HepG2 (cell line): Measurements from ENCODE around the gene MEPE. TPM values are rescaled to one million over a fixed set of nuclear protein-coding genes. Genes with fewer than 3 reads are reported as not detected.

ENCODE experiments used
- ATAC-seq: fragments of 200-7000 bp; cut with Tn5 transposase; 3 replicates; pipeline ENCODE4 v1.9.1; 2020; ENCODE audit warnings: mild to moderate bottlenecking, moderate library complexity
- BruUV-seq: library from RNA; stranded (reverse); fragments of 400-500 nt; replicated peaks from 2 replicates; lab custom pipeline; 2021; lab: Mats Ljungman, UMichigan
- CTCF ChIA-PET: fragments of 300-600 bp; formaldehyde crosslinking; extraction: SDS; loops from one replicate; lab custom pipeline; 2021; ENCODE audit warnings: low total read pairs, inconsistent platforms, low intra/inter-chr PET ratio; lab: Yijun Ruan, JAX
- POLR2A ChIA-PET: fragments of 350-600 bp; sonication (Branson Sonifier 250); formaldehyde crosslinking; loops from one replicate; lab custom pipeline; 2020; ENCODE audit warnings: antibody characterized with exemption, inconsistent platforms; lab: Yijun Ruan, JAX
- DNase-seq: peaks from one replicate; pipeline ENCODE4 v3.0.0-alpha.2; 2015; ENCODE audit warnings: low spot score
- FAIRE-seq: peaks from 3 replicates; lab custom pipeline; 2011; peaks lifted over from hg19 to GRCh38; lab: Jason Lieb, UNC
- H2AFZ ChIP-seq: one replicate; pipeline ENCODE4 v1.6.1; 2011; ENCODE audit warnings: low read length, inconsistent platforms
- H3K27ac ChIP-seq: fragments of 300-600 bp; 3 replicates; pipeline ENCODE4 v1.8.0; 2011; ENCODE audit warnings: mixed run types, mild to moderate bottlenecking, mixed read lengths, low read length, inconsistent platforms; ENCODE audit not compliant: insufficient read depth; ENCODE audit errors: extremely low read length
- H3K27me3 ChIP-seq, 2 experiments: fragments of 200-600 bp in 1 of 2; 2 replicates in 1 of 2; 3 replicates in 1 of 2; pipeline versions ENCODE4 v1.6.0 to v1.8.0; 2011; ENCODE audit warnings: low read length in 2 of 2, mild to moderate bottlenecking in 2 of 2, moderate library complexity in 2 of 2, inconsistent platforms in 1 of 2; ENCODE audit not compliant: insufficient read depth in 2 of 2, control insufficient read depth in 1 of 2
- H3K36me3 ChIP-seq, 2 experiments: fragments of 200-600 bp in 1 of 2; replicated peaks in 1 of 2; 2 replicates in 1 of 2; 3 replicates in 1 of 2; pipeline versions ENCODE4 v1.5.1 to v1.8.0; 2011; ENCODE audit warnings: low read length in 2 of 2, inconsistent platforms in 1 of 2; ENCODE audit not compliant: insufficient read depth in 2 of 2, control insufficient read depth in 1 of 2
- H3K4me1 ChIP-seq: 2 replicates; pipeline ENCODE4 v1.5.1; 2012; ENCODE audit warnings: low read length, inconsistent platforms; ENCODE audit not compliant: insufficient read depth
- H3K4me2 ChIP-seq: 2 replicates; pipeline ENCODE4 v1.6.0; 2011; ENCODE audit warnings: low read depth, low read length, inconsistent platforms
- H3K4me3 ChIP-seq, 3 experiments: fragments of 200-600 bp in 1 of 3; sonication (generic), shearing (Covaris generic) in 1 of 3; replicated peaks in 1 of 3; 2 replicates each; pipeline ENCODE4 v1.5.1; 2011 to 2016; ENCODE audit warnings: low read length in 3 of 3, inconsistent platforms in 2 of 3, low read depth in 2 of 3, mild to moderate bottlenecking in 2 of 3, control low read depth in 1 of 3, mixed read lengths in 1 of 3; ENCODE audit not compliant: insufficient read depth in 1 of 3
- H3K79me2 ChIP-seq: one replicate; pipeline ENCODE4 v1.6.1; 2011; ENCODE audit warnings: low read length, inconsistent platforms; ENCODE audit not compliant: insufficient read depth
- H3K9ac ChIP-seq: 2 replicates; pipeline ENCODE4 v1.6.0; 2011; ENCODE audit warnings: mild to moderate bottlenecking, low read depth, low read length, inconsistent platforms; ENCODE audit not compliant: insufficient read depth
- H3K9me3 ChIP-seq: 2 replicates; pipeline ENCODE4 v1.5.1; 2012; ENCODE audit warnings: mild to moderate bottlenecking, low read length
- H4K20me1 ChIP-seq: 2 replicates; pipeline ENCODE4 v1.6.0; 2011; ENCODE audit warnings: inconsistent platforms, mild to moderate bottlenecking, low read length, moderate library complexity; ENCODE audit not compliant: insufficient read depth
- ARNTL ChIP-seq: sonication (generic); formaldehyde crosslinking; IDR thresholded peaks from 2 replicates; pipeline ENCODE4 v1.4.0; 2020; ENCODE audit warnings: mild to moderate bottlenecking, missing genetic modification reagents
- ELF3 ChIP-seq: IDR thresholded peaks from 2 replicates; pipeline ENCODE4 v1.6.1; 2016; ENCODE audit warnings: missing genetic modification reagents, missing compliant biosample characterization
- ERF ChIP-seq: IDR thresholded peaks from 2 replicates; pipeline ENCODE4 v1.6.1; 2018; ENCODE audit warnings: missing biosample characterization, missing genetic modification reagents
- FLYWCH1 ChIP-seq: sonication (generic); formaldehyde crosslinking; IDR thresholded peaks from 2 replicates; pipeline ENCODE4 v1.8.1; 2023; ENCODE audit warnings: mild to moderate bottlenecking, missing genetic modification reagents
- FOSL2 ChIP-seq: sonication (generic); formaldehyde crosslinking; IDR thresholded peaks from 2 replicates; pipeline ENCODE4 v1.4.0; 2020; ENCODE audit warnings: missing genetic modification reagents
- GFI1 ChIP-seq: sonication (generic); formaldehyde crosslinking; IDR thresholded peaks from 2 replicates; pipeline ENCODE4 v1.5.0; 2020; ENCODE audit warnings: missing genetic modification reagents, mild to moderate bottlenecking, borderline replicate concordance
- HHEX ChIP-seq: IDR thresholded peaks from 2 replicates; pipeline ENCODE4 v1.6.1; 2016; ENCODE audit warnings: control low read depth
- HNRNPUL1 ChIP-seq: fragments of 200-400 bp; formaldehyde crosslinking; IDR thresholded peaks from 2 replicates; pipeline ENCODE4 v1.6.1; 2017; ENCODE audit warnings: low read depth, mild to moderate bottlenecking, low read length, moderate library complexity
- MIER2 ChIP-seq: IDR thresholded peaks from 2 replicates; pipeline ENCODE4 v1.6.1; 2016; ENCODE audit warnings: missing biosample characterization, missing genetic modification reagents
- NBN ChIP-seq: fragments of 450-650 bp; conservative IDR thresholded peaks from 2 replicates; pipeline ENCODE4 v1.6.1; 2017
- NFATC3 ChIP-seq: sonication (generic); formaldehyde crosslinking; IDR thresholded peaks from 2 replicates; pipeline ENCODE4 v1.5.1; 2020; ENCODE audit warnings: mild to moderate bottlenecking, missing genetic modification reagents
- RFXAP ChIP-seq: sonication (generic); formaldehyde crosslinking; IDR thresholded peaks from 2 replicates; pipeline ENCODE4 v1.4.0; 2020; ENCODE audit warnings: missing genetic modification reagents, borderline replicate concordance
- SIN3B ChIP-seq: fragments of 150-350 bp; IDR thresholded peaks from 2 replicates; pipeline ENCODE4 v1.6.1; 2014; ENCODE audit warnings: low read length
- TEF ChIP-seq: sonication (generic); formaldehyde crosslinking; IDR thresholded peaks from 2 replicates; pipeline ENCODE4 v1.5.0; 2020; ENCODE audit warnings: missing genetic modification reagents
- TFAP4 ChIP-seq: sonication (generic); IDR thresholded peaks from 2 replicates; pipeline ENCODE4 v1.6.1; 2016; ENCODE audit warnings: low read depth, borderline replicate concordance
- TRIM22 ChIP-seq: fragments of 450-650 bp; IDR thresholded peaks from 2 replicates; pipeline ENCODE4 v1.6.1; 2017
- ZNF263 ChIP-seq: sonication (generic); formaldehyde crosslinking; IDR thresholded peaks from 2 replicates; pipeline ENCODE4 v1.4.0; 2020; ENCODE audit warnings: missing genetic modification reagents
- WGBS: methylation state at CpG from one replicate; pipeline ENCODE4 v1.1.6; 2017; ENCODE audit warnings: low lambda C conversion rate; 5-methylcytosine and 5-hydroxymethylcytosine counted together
- in situ Hi-C: cut with HindIII; loops from 2 replicates; pipeline ENCODE4 v1.10.0; 2017; ENCODE audit warnings: low pct_unique_long_range_greater_than_20kb; ENCODE audit not compliant: extremely low pct_ligation_motif_present
- intact Hi-C: fragments of 100-400 bp; cut with micrococcal nuclease; formaldehyde crosslinking; loops from one replicate; pipeline ENCODE4 v1.10.0; 2022; ENCODE audit not compliant: unreplicated experiment
- polyA plus RNA-seq, 8 experiments: library from polyadenylated mRNA; depleted of rRNA in 3 of 8; stranded (reverse) in 7 of 8; unstranded in 1 of 8; fragments of >200 nt; fragmentation: Illumina TruSeq in 4 of 8; extraction: Trizol in 4 of 8; gene quantifications; 2 replicates each; pipeline versions ENCODE4 v1.2.1 to v1.2.3, GENCODE V29; 2011 to 2016; ENCODE audit warnings: low read depth in 4 of 8, missing spikeins in 1 of 8, mixed read lengths in 1 of 8; ENCODE audit not compliant: insufficient read depth in 1 of 8
- total RNA-seq, 5 experiments: library from RNA; depleted of rRNA; stranded (reverse); fragments of >200 nt; fragmentation: Illumina TruSeq; extraction: Trizol; gene quantifications; 2 replicates each; pipeline ENCODE4 v1.2.3, GENCODE V29; 2016; ENCODE audit warnings: low read depth in 1 of 5

The MEPE gene
- total and polyA plus RNA-seq, 2 of the 13 experiments (the other 11 are each of a cell fraction or from before 2014, with no cell fraction given): 0.04 TPM; not detected in 1

DNA sequence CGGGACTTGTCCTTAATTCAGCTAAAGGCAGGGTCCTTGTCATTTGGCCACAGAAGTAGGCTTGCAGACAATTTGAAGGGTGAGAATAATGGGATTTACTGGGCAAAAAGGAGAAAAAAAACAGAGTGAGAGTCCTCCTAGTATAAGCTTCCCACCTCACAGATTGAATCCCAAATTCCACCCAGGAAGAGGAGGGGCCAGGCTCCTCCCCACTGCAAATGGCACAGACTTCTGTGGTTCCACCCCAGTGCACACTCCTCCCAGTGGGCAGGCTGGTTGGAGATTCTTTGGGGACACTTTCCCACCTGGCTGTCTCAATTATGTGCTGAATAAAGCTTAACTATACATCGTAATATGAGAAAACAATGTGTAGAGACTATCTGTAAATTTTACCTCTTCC lies 31.6 kb downstream of the MEPE start:
- no peak for FAIRE-seq
- no TSS peak for BruUV-seq
- TF ChIP-seq RFXAP (CRISPR knock-in tag) (no peak), ZNF263 (CRISPR knock-in tag) (peak; percentile 77)
- TF ChIP-seq, all 625 proteins: peak for 1
- H2AFZ ChIP-seq: no peak overlapping the region
- in situ Hi-C loops (no loop called here), intact Hi-C loops (no loop called here)
- H3K27ac ChIP-seq: peak overlapping the region; percentile 90
- no peaks in the 10 kb centered on the region for H4K20me1 ChIP-seq
- H3K9me3 ChIP-seq: no peaks in the 10 kb centered on the region
- H3K9ac ChIP-seq: no peak overlapping the region
- H3K79me2 ChIP-seq: no peaks in the 10 kb centered on the region
- ChIA-PET POLR2A (interaction anchor here (1.4 to 3.3 kb wide), 2 partner anchors 47 to 110 kb away, joined by 3 to 23 read pairs; no protein-coding TSS in a partner anchor), CTCF (no interaction called here)
- DNase-seq (no peak), ATAC-seq (no peak)
- no peaks in the 10 kb centered on the region for H3K36me3 ChIP-seq
- 100% methylated on average over 2 of the region's 2 CpGs for WGBS
- H3K4me3 ChIP-seq: no peak overlapping the region
- no peak overlapping the region for H3K4me2 ChIP-seq
- H3K4me1 ChIP-seq: peaks cover 90% of the 10 kb centered on the region
- H3K27me3 ChIP-seq: no peaks in the 10 kb centered on the region

- no peak overlapping the region for H2AFZ ChIP-seq
- 4% methylated on average over 3 of the region's 3 CpGs for WGBS
- CTCF ChIA-PET: interaction anchor here (0.9 kb wide), 1 partner anchor 108 kb away, joined by 3 read pairs; no protein-coding TSS in a partner anchor
- ATAC-seq (peak; percentile 5; the same call in 1 of the 3 replicates), FAIRE-seq (peak; percentile 28), DNase-seq (peak; percentile 69)
- H3K9me3 ChIP-seq: no peaks in the 10 kb centered on the region
- in situ Hi-C loops (no loop called here), intact Hi-C loops (loop anchor here (5.0 kb wide), 1 partner anchor 242 kb away; no protein-coding TSS in a partner anchor)
- no peaks in the 10 kb centered on the region for H4K20me1 ChIP-seq
- H3K4me3 ChIP-seq: peak overlapping the region; percentile 9 to 30 (median 17); a peak in 4 of 6 replicates
- H3K27ac ChIP-seq: peak overlapping the region; percentile 90
- H3K79me2 ChIP-seq: no peaks in the 10 kb centered on the region
- H3K27me3 ChIP-seq: no peaks in the 10 kb centered on the region
- H3K4me1 ChIP-seq: peaks cover 87% of the 10 kb centered on the region
- no peaks in the 10 kb centered on the region for H3K36me3 ChIP-seq
- H3K9ac ChIP-seq: peak overlapping the region; percentile 64
- peak overlapping the region; percentile 65 for H3K4me2 ChIP-seq
- BruUV-seq: no TSS peak
- POLR2A ChIA-PET: interaction anchor here (1.4 to 3.3 kb wide), 2 partner anchors 46 to 109 kb away, joined by 3 to 23 read pairs; no protein-coding TSS in a partner anchor
- TF ChIP-seq TRIM22: no peak
- TF ChIP-seq NFATC3 (CRISPR knock-in tag): no peak
- no peak for TF ChIP-seq TFAP4
- TF ChIP-seq NBN: no peak
- no peak for TF ChIP-seq GFI1
- peak; percentile 20; the same call in 1 of the 2 replicates for TF ChIP-seq FOSL2
- TF ChIP-seq HNRNPUL1: no peak
- TF ChIP-seq ARNTL: no peak
- TF ChIP-seq TEF (CRISPR knock-in tag): no peak
- no peak for TF ChIP-seq FLYWCH1 (CRISPR knock-in tag)
- no peak for TF ChIP-seq HHEX (CRISPR knock-in tag)
- TF ChIP-seq ELF3 (CRISPR knock-in tag): peak; percentile 51
- no peak for TF ChIP-seq SIN3B
- peak; percentile 47; the same call in 1 of the 2 replicates for TF ChIP-seq ERF (CRISPR knock-in tag)
- TF ChIP-seq MIER2 (CRISPR knock-in tag): no peak
Measured at GRCh38 chr4:87865288-87865687, 32.5 kb downstream of the MEPE start.
